GM18508 (cell line): Measurements from ENCODE around the gene SLC12A8.

Source experiments
- ATAC-seq: cut with Tn5 transposase; IDR thresholded peaks from one replicate; pipeline ENCODE4 v1.9.1; 2021; ENCODE audit warnings: moderate number of reproducible peaks; ENCODE audit not compliant: insufficient read depth, unreplicated experiment

SLC12A8 gene

GRCh38 chr3:125043599-125044151 lies 168.9 kb downstream of the SLC12A8 start:
- ATAC-seq: no peak

GRCh38 chr3:125042725-125043406 lies 169.7 kb downstream of the SLC12A8 start:
- ATAC-seq: no peak

GRCh38 chr3:125039131-125040100 lies 173.1 kb downstream of the SLC12A8 start:
- ATAC-seq: no peak

- no peak for ATAC-seq
Measured at GRCh38 chr3:125037498-125038150, 174.9 kb downstream of the SLC12A8 start.

- ATAC-seq: no peak
Measured at GRCh38 chr3:125035217-125035616, 177.3 kb downstream of the SLC12A8 start.

GRCh38 chr3:125033616-125034015 lies 178.9 kb downstream of the SLC12A8 start:
- ATAC-seq: no peak

GRCh38 chr3:125033135-125033534 lies 179.4 kb downstream of the SLC12A8 start:
- ATAC-seq: no peak

GRCh38 chr3:125032683-125033082 lies 179.9 kb downstream of the SLC12A8 start:
- ATAC-seq: no peak
